Heart left ventricle (tissue), 13 donors: Measurements from ENCODE around the gene HAUS7.

ENCODE experiments used
- CTCF ChIP-seq, 12 donors: fragments of 200-600 bp; sonication (generic) in 4 of 12; IDR thresholded peaks; one replicate each; pipeline versions ENCODE4 v1.5.0 to v1.8.0; 2018 to 2022; ENCODE audit warnings: antibody characterized with exemption in 12 of 12, mild to moderate bottlenecking in 5 of 12
- POLR2A ChIP-seq, 2 donors: fragments of 450-650 bp; IDR thresholded peaks; one replicate each; pipeline ENCODE4 v1.6.1; 2017; ENCODE audit warnings: antibody characterized with exemption in 2 of 2, mild to moderate bottlenecking in 2 of 2, moderate library complexity in 2 of 2
- donor health status: ischemic (EF 13 %, LVEDD 7.1; RV severe dilation, severe dysfunction).
- donor health status: DM: no; HTN: yes; CAD: no.
- donor health status: DM: no; HTN: no; CAD: no.
- donor health status: ischemic (EF 25% LVEDD 6.9; RV normal size, moderate dysfunction).
- donor health status: ischemic (EF 25% LVEDD 5.7; RV mildly dilated, moderate dysfunction).
- donor health status: ischemic (EF 35%, LVEDD 5.7; RV mildly dilated, moderate dysfunction).
- donor health status: nonischemic (EF 11% LVEDD 7.7; RV severe dilation, severe dysfunction).
- donor health status: DM: yes; HTN: yes; CAD: no.
- donor health status: PGD.
- donor health status: ischemic (EF 29% LVEDD 5.4; RV normal size, mild dysfunction).
- donor health status: nonischemic (EF 23%, LVEDD 6.1; RV moderate dilation, normal function).

DNA sequence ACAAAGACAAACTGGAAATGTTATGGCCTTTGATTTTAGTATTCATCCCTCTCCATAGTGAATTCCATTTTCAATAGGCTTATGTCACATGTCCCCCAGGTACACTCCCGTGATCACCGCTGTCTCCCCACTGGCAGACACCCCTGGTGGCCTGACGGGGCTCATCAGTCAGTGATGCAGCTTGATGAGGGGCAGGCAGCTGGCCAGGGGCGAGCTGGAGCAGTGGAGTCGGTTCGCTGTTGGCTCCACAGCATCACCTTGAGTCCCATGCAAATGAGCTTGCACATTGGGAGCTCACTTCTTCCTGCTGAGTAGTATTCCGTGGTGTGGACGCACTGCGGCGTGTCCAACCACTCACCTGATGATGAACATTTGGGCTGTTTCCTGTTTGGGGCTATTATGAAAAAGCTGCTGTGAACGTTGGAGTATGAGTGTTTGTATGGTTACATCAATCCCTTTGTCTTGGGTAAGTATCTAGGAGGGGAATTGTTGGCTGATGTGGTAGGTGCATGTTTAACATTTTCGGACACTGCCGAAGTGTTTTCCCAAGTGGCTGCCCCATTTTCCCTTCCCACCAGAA, 29.7 kb downstream of the HAUS7 start:
- TF ChIP-seq POLR2A (IDR thresholded peaks at IDR 0.05), result no peak
- TF ChIP-seq CTCF (IDR thresholded peaks at IDR 0.05), result no peak
